ENCODE data around the gene TYMS. TPM values are rescaled to one million over a fixed set of nuclear protein-coding genes. Genes with fewer than 3 reads are reported as not detected.

Gene TYMS
- total RNA-seq, 1 experiment from 2014 or later = 143 TPM

- H3K9me3 ChIP-seq = no peaks in the 10 kb centered on the region
- H3K27me3 Mint-ChIP-seq (ENCODE audit: insufficient read depth, unreplicated experiment) = no peaks in the 10 kb centered on the region
- CTCF ChIA-PET = interaction anchor here (0.6 to 1.6 kb wide), 8 partner anchors 23 to 129 kb away, joined by 3 to 21 read pairs (median 6); no protein-coding TSS in a partner anchor
- intact Hi-C loops (cut with micrococcal nuclease; ENCODE audit: unreplicated experiment) = loop anchor here (1.0 to 5.0 kb wide), 3 partner anchors 29 to 120 kb away; partner anchors contain the start of gene TYMS
- H3K27me3 ChIP-seq (replicated peaks; ENCODE audit: control insufficient read depth, insufficient read depth, low read length) = no peaks in the 10 kb centered on the region
- no peak for TF ChIP-seq CTCF (IDR thresholded peaks at IDR 0.05; ENCODE audit: insufficient read depth in 1 of 2, low read depth in 1 of 2, low read length in 1 of 2, severe bottlenecking in 1 of 2, unreplicated experiment in 1 of 2)
- H3K4me1 Mint-ChIP-seq (ENCODE audit: low read depth, unreplicated experiment) = peaks cover 19% of the 10 kb centered on the region
- POLR2A ChIA-PET = no interaction called here
- H3K4me1 ChIP-seq = peaks cover 11% of the 10 kb centered on the region; the same call in 1 of the 2 replicates
- peak overlapping the region; percentile 81 for H3K4me3 Mint-ChIP-seq (ENCODE audit: unreplicated experiment)
- peaks cover 6% of the 10 kb centered on the region for H3K36me3 ChIP-seq (ENCODE audit: control insufficient read depth, insufficient read depth, low read length)
- BruUV-seq (replicated peaks) = TSS peak; percentile 90
- peak overlapping the region; percentile 76 for H3K4me3 ChIP-seq (ENCODE audit: low read depth, low read length)
- peak; percentile 60 to 65 for DNase-seq
- no peaks in the 10 kb centered on the region for H3K9me3 Mint-ChIP-seq (ENCODE audit: unreplicated experiment)
- H3K27ac Mint-ChIP-seq (ENCODE audit: unreplicated experiment) = peak overlapping the region; percentile 81
- H3K36me3 Mint-ChIP-seq (ENCODE audit: insufficient read depth, unreplicated experiment) = peaks cover 39% of the 10 kb centered on the region
Measured at GRCh38 chr18:711657-712400, 54.4 kb downstream of the TYMS start.

GRCh38 chr18:712401-713134, 55.1 kb downstream of the TYMS start, which contains the start of gene ENOSF1:
Gene ENOSF1, minus strand, starts transcription at chr18:712630. Its CDS starts 43 bp downstream, at chr18:712587.
- TF ChIP-seq CTCF (IDR thresholded peaks at IDR 0.05; ENCODE audit: insufficient read depth in 1 of 2, low read depth in 1 of 2, low read length in 1 of 2, severe bottlenecking in 1 of 2, unreplicated experiment in 1 of 2) = peak; percentile 82 to 84
- Histone ChIP-seq H3K4me1 (peaks cover 11% of the 10 kb centered on the region; the same call in 1 of the 2 replicates), H3K4me3 (ENCODE audit: low read depth, low read length) (peak within 1 kb of the TSS; percentile 76), H3K27me3 (replicated peaks; ENCODE audit: control insufficient read depth, insufficient read depth, low read length) (no peaks in the 10 kb centered on the region), H3K36me3 (ENCODE audit: control insufficient read depth, insufficient read depth, low read length) (peaks cover 4% of the 10 kb centered on the region; the same call in 1 of the 2 replicates), H3K9me3 (no peaks in the 10 kb centered on the region)
- DNase-seq = peak; percentile 88 to 92
- intact Hi-C loops (cut with micrococcal nuclease; ENCODE audit: unreplicated experiment) = loop anchor here (1.0 to 5.0 kb wide), 2 partner anchors 55 to 120 kb away; partner anchors contain the start of gene TYMS
- BruUV-seq (replicated peaks) = no TSS peak
- Mint-ChIP-seq H3K4me3 (ENCODE audit: unreplicated experiment) (peak within 1 kb of the TSS; percentile 81), H3K36me3 (ENCODE audit: insufficient read depth, unreplicated experiment) (peaks cover 39% of the 10 kb centered on the region), H3K4me1 (ENCODE audit: low read depth, unreplicated experiment) (peaks cover 19% of the 10 kb centered on the region), H3K27me3 (ENCODE audit: insufficient read depth, unreplicated experiment) (no peaks in the 10 kb centered on the region), H3K27ac (ENCODE audit: unreplicated experiment) (peak within 1 kb of the TSS; percentile 81), H3K9me3 (ENCODE audit: unreplicated experiment) (no peaks in the 10 kb centered on the region)
- ChIA-PET POLR2A (interaction anchor here (0.5 to 0.6 kb wide), 4 partner anchors 9 to 123 kb away, joined by 3 to 6 read pairs (median 4); no protein-coding TSS in a partner anchor), CTCF (interaction anchor here (0.6 to 1.6 kb wide), 8 partner anchors 22 to 129 kb away, joined by 3 to 21 read pairs (median 6); no protein-coding TSS in a partner anchor)

GRCh38 chr18:713135-713490, 55.7 kb downstream of the TYMS start:
- peaks cover 19% of the 10 kb centered on the region for H3K4me1 Mint-ChIP-seq (ENCODE audit: low read depth, unreplicated experiment)
- BruUV-seq (replicated peaks) = no TSS peak
- peak overlapping the region; percentile 81 for H3K4me3 Mint-ChIP-seq (ENCODE audit: unreplicated experiment)
- no peaks in the 10 kb centered on the region for H3K27me3 ChIP-seq (replicated peaks; ENCODE audit: control insufficient read depth, insufficient read depth, low read length)
- no peak overlapping the region for H3K27ac Mint-ChIP-seq (ENCODE audit: unreplicated experiment)
- peaks cover 4% of the 10 kb centered on the region; the same call in 1 of the 2 replicates for H3K36me3 ChIP-seq (ENCODE audit: control insufficient read depth, insufficient read depth, low read length)
- CTCF ChIA-PET = interaction anchor here (0.9 to 1.6 kb wide), 6 partner anchors 22 to 128 kb away, joined by 3 to 21 read pairs (median 6); no protein-coding TSS in a partner anchor
- intact Hi-C loops (cut with micrococcal nuclease; ENCODE audit: unreplicated experiment) = loop anchor here (5.0 kb wide), 1 partner anchor 56 kb away; the partner anchor contains the start of gene TYMS
- no peak for DNase-seq
- peaks cover 36% of the 10 kb centered on the region for H3K36me3 Mint-ChIP-seq (ENCODE audit: insufficient read depth, unreplicated experiment)
- POLR2A ChIA-PET = interaction anchor here (0.5 to 0.6 kb wide), 4 partner anchors 10 to 122 kb away, joined by 3 to 6 read pairs (median 4); no protein-coding TSS in a partner anchor
- peaks cover 11% of the 10 kb centered on the region; the same call in 1 of the 2 replicates for H3K4me1 ChIP-seq
- no peak overlapping the region for H3K4me3 ChIP-seq (ENCODE audit: low read depth, low read length)
- H3K9me3 ChIP-seq = no peaks in the 10 kb centered on the region
- H3K9me3 Mint-ChIP-seq (ENCODE audit: unreplicated experiment) = no peaks in the 10 kb centered on the region
- TF ChIP-seq CTCF (IDR thresholded peaks at IDR 0.05; ENCODE audit: insufficient read depth in 1 of 2, low read depth in 1 of 2, low read length in 1 of 2, severe bottlenecking in 1 of 2, unreplicated experiment in 1 of 2) = no peak
- H3K27me3 Mint-ChIP-seq (ENCODE audit: insufficient read depth, unreplicated experiment) = no peaks in the 10 kb centered on the region

Data from Caco-2 (cell line).